ENCODE data around the gene ACSM2B.
"Not testable (repeated sequence)": the region's sequence is repeated elsewhere in the genome, so short reads cannot be mapped to it uniquely, and the experiment has no call there.

ACSM2B gene

GRCh38 chr16:20595068-20595467 lies 18.9 kb upstream of the ACSM2B start:
- DNase-seq = not testable (repeated sequence)

GRCh38 chr16:20592780-20593179 lies 16.6 kb upstream of the ACSM2B start:
- DNase-seq = not testable (repeated sequence)

DNA sequence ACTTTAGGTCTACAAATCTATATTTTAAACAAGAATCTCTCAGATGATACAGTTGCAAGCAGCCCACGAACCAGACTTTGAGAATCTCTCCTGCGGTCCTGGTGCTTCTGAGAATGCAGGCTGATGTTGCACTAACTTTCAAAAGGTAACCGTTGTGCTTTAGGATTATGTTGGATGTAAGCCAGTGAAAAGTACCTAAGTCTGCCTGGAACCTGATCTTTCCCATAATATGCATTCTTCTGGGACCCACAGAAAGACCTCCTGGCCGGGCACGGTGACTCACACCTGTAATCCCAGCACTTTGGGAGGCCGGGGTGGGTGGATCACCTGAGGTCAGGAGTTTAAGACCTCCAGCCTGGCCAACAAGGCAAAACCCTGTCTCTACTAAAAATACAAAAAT lies 13.3 kb upstream of the ACSM2B start:
- DNase-seq = not testable (repeated sequence)

- DNase-seq = not testable (repeated sequence)
Observed at GRCh38 chr16:20587645-20588074, 11.5 kb upstream of the ACSM2B start.

DNA sequence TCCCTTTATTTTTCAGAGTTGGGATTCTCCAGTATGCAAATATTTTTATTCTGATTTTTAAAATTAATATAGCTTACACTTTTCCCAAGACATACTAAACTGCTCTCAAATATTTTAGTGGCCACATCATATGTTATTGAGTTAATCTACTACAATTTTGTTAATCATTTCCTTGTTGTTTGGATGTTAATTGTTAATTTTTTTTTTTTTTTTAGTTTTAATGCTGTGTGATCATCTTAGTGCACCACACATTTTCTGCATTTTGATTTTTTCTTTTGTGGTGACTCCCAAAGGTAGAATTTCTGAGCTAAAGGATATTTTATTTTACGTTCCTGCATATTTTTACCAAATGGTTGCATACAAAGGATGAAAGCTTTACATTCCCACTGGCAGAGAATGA lies 10.5 kb upstream of the ACSM2B start:
- not testable (repeated sequence) for DNase-seq

GRCh38 chr16:20586112-20586511 lies 9.9 kb upstream of the ACSM2B start:
- not testable (repeated sequence) for DNase-seq

DNA sequence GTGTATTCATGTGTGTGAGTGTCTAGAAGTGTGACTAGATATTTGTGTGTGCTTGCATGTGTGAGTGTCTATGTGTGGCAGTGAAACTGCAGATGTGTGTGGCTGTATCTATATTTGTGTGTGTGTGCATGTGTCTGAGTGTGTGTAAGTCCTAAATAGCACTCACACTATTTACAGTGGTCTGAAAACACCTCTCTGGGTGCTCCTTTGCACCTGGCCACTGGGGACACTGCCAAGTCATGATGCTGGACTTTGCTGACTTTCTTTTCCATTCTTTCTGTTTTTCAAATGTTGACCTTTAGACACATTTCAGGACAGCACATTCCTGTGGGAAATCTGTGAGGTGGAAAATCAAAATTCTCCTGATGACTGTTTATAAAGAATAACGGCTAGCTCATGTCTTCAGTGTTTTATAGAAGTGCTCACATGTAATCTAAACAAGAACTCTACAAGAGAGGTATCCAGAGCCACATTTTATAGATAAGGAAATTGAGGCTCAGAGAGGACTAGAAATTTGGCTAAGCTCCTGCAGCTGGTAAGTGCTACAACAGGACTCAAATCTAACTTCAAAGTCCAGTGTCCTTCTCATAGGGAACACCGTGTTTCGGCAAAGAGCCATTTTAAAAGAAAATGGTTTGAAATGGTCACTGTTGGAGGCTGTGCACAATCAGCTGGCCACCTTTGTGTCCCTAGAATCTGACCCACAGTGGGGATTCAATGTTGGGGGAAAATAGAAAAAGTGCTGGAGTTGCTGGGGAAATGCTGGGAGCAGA lies 4.5 kb upstream of the ACSM2B start:
- not testable (repeated sequence) for DNase-seq

DNA sequence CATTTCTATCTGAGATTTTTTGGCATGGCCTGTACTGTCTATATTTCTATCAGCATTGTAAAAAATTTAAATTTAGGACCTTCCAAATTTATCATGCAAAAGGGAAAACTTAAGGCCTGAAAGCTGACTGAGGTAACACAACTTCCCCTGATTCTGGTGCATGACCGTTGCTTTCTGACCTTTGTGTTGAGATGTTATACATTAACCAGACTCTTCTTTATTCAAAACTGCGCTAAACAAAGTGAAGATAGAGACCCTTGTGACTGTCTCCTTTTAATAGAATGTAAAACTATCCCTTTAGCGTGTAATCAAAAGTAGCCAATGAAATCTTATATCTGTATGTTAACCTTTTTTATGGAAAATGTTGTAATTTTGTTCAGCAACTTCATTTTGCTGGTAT lies 1.9 kb upstream of the ACSM2B start:
- DNase-seq = not testable (repeated sequence)

DNA sequence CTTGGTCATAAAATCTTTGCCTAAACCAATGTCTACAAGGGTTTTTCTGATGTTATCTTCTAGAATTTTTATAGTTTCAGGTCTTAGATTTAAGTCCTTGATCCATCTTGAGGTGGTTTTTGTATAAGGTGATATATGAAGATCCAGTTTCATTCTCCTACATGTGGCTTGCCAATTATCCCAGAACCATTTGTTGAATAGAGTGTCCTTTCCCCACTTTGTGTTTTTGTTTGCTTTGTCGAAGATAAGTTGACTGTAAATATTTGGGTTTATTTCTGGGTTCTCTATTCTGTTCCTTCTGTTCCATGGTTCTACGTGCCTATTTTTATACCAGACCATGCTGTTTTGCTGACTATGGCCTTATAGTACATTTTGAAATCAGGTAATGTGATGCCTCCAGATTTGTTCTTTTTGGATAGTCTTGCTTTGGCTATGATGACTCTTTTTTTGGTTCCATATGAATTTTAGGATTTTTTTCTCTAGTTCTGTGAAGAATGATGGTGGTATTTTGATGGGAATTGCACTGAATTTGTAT lies 7.0 kb downstream of the ACSM2B start:
- DNase-seq = not testable (repeated sequence)

DNA sequence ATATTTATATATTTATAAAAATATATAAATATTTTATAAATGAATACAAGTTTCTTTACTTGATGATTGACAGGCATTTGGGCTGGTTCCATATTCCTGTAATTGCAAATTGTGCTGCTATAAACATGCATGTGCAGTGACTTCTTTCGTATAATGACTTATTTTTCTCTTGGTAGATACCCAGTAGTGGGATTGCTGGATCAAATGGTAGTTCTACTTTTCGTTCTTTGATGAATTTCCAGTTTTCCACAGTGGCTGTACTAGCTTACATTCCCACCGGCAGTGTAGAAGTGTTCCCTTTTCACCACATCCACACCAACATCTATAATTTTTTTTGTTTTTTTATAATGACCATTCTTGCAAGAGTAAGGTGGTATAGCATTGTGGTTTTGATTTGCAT lies 7.8 kb downstream of the ACSM2B start:
- no peak for DNase-seq

DNA sequence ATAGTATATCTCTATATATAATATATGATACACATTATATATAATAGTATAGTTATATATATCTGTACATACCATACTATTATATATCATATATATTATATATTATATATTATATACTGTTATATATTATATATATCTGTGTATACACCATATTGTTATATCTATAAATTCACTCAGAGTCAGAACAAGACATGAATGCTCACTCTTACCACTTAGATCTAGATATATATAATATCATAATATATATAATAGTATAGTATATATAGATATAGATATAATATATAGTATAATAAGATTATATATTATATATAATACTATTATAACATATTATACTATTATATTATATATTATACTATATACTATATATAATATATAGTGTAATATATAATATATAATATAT lies 9.3 kb downstream of the ACSM2B start:
- DNase-seq = no peak

GRCh38 chr16:20565334-20565733 lies 10.8 kb downstream of the ACSM2B start:
- DNase-seq = not testable (repeated sequence)

DNA sequence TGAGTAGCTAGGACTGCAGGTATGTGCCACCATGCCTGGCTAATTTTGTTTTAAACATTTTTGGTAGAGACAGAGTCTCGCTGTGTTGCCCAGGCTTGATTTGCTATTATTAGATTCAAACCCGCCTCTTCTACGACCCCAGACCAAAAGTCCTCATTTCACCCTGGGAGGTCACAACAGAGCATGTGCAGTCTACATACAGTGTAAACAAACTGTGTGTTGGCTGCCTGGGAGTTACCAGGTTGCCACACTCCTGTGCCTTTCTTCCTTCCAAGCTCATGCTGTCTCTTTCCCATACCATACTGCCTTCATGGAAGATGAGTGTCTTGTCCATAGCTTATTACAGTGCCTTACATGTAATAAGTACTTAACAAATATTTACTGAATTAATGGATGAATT lies 11.9 kb downstream of the ACSM2B start:
- DNase-seq = not testable (repeated sequence)

DNA sequence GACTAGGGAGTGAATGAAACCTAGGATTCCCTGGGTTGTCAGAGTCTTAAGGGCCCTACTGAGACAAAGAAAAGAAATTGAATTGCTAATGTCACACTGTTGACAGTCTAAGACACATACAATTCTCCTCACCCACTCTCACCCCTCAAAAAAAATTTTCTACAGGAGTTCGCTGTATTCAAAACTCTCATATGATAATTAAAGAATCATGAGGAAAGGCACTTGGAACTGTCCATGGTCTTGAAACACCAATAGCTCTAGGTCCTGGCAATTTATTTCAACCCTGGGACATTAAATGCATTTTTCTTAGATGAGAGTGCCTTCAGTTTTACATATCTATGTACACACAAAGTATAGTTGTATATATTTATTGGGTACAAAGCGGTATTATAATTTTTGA lies 20.5 kb downstream of the ACSM2B start:
- not testable (repeated sequence) for DNase-seq

DNA sequence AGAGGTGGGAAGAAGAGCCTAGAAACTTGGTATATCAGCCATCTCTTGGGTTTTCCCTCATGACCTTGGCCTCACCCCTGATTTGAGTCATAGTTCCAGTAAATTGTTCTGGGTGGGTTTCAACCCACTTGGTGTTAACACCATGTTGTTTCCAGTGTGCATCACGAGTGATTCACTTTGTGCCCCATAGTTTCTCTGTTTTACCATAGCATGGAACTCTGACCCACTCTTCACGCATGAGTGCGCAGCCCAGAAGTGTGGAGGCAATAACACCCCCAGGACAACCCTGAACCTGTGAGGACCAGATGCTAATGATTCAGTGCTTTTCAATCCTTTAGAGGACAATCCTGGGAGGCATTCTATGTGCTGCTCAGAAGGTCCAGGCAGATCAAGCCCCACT lies 21.5 kb downstream of the ACSM2B start:
- not testable (repeated sequence) for DNase-seq

DNA sequence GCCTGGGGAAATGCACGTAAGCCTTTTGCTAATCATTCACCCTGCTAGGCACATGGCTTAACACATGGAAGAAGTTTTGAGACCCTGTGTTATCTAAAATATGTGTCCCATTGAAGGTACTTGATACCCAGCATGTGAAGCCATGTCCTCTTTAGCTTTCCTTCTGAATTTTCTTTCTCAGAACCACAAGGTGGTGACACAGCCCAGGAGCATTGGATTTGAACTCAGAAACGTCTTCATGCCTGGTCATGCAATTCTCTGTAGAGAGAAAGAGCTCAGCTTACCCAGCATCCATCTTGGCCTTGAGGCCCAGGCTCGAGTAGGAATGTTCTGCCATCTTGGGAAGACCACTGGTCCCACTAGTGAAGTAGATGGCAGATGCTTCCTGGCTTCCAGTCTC lies 22.7 kb downstream of the ACSM2B start:
- DNase-seq = not testable (repeated sequence)

DNA sequence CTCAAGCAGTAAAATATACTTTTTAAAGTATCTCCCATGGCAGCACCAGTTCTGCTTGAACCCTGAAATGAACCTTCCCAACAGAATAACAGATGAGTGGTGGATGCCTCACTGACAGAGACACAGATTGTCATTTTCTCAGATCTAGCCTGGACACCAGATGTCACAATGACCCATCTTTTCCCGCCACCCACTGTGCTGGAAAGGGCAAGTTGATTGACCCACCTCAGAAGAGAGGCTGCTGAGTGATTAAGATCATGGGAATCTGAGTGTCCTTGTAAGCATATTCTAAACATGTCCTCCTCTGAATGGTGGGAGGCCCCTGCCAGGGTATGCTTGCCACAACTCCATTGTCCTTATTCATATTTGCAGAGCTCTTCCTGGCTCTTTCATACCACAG lies 29.2 kb downstream of the ACSM2B start:
- DNase-seq = not testable (repeated sequence)

GRCh38 chr16:20546278-20546853 lies 29.8 kb downstream of the ACSM2B start:
- not testable (repeated sequence) for DNase-seq

DNA sequence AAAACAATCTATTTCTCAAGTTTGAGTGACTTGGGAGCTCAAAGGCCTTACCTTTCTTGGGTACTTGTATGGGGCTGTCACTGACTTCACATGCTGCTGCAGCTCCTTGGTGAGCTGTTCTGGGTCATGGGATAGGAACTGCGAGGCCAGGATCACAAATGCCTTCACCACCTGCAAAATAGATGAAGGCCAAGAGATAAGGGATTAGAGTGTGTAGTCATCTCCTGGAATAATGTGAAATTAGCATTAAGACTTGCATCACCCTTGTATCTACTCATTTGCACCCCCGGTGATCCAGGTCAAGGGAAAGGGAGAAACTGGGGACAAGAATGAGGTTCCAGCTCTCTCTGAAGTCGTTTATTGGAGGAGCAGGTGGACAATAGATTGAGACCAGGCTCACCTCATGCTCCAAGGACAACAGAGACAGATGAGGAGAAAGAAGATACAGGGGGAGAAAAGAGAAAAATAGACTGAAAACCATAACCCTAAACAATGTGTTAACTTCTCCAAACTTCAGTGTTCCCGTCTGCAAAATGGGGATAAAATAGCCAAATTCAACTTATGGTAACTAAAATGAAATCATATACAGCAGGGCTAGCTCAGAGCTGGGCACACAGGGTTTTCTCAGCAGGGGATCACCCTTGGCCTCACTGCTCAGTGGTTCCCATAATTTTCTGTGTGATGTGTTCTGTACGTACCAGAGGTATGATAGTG lies 35.4 kb downstream of the ACSM2B start:
- not testable (repeated sequence) for DNase-seq

GRCh38 chr16:20538687-20539086 lies 37.5 kb downstream of the ACSM2B start:
- no peak for DNase-seq

GRCh38 chr16:20538181-20538580 lies 38.0 kb downstream of the ACSM2B start:
- DNase-seq = no peak

DNA sequence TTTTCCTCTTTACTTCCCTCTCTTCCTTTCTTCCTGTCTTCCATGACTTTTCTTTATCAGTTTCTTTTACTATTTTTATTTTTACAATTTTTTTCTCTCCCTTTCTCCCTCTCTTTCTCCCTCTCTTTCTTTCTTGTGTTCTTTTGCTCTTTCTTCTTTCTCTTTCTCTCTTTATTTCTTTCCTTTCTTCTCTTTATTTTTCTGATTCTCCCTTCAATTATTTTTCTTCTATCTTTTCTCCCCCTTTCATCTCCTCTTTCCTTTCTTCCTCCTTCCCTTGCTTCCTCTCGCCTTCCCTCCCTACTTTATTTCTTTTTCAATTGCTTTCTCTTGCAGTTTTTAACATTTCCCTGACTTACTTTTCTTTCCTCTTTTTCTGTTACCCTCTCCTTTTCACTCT lies 39.5 kb downstream of the ACSM2B start:
- not testable (repeated sequence) for DNase-seq

DNA sequence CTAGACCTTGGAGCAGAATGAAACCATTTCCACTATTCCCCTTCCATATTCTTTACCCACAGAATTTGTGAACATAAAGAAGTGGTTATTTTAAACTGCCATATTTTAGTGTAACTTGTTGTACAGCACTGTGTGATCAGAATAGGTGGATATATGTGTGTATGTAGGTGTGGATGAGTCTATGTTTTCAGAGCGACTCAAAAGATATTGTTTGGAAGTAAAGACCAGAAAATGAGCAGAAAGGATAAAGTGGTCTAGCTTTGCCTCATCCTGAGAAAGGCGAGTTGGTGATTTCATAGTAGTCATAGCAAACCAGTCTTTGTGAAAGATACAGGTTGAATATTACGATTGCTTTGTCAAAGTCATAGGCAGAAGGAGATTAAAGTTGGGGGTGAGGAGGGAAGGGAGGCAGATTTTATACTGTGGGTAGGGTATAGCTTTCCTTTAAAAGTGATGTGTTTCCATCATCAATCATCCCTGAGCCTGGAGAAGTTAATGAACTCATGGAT lies 43.8 kb downstream of the ACSM2B start:
- not testable (repeated sequence) for DNase-seq
